H1 (cell line): ENCODE data around the gene R3HDML. TPM values are rescaled to one million over a fixed set of nuclear protein-coding genes. Genes with fewer than 3 reads are reported as not detected.

Experiments used
- TEAD4 ChIP-seq: IDR thresholded peaks from 2 replicates; pipeline ENCODE4 v1.6.1; 2012; ENCODE audit warnings: low read depth, low read length, inconsistent platforms, mixed read lengths
- polyA plus RNA-seq, 7 experiments: library from polyadenylated mRNA; depleted of rRNA in 3 of 7; stranded (reverse) in 5 of 7; unstranded in 2 of 7; fragments of >200 nt in 5 of 7; fragments of 200-250 nt in 2 of 7; gene quantifications; 1 replicate in 5 of 7; 2 replicates in 1 of 7; 4 replicates in 1 of 7; pipeline versions ENCODE4 v1.2.1 to v1.2.3, GENCODE V29; 2011 to 2013; ENCODE audit warnings: missing spikeins in 2 of 7, mixed read lengths in 2 of 7
- total RNA-seq: library from RNA; stranded (reverse); fragmentation: NEBNext Ultra II Directional; extraction: Animal tissue kit (Norgen Biotek cat#: 25700); gene quantifications from 2 replicates; pipeline ENCODE4 v1.2.1, GENCODE V29; 2021

Gene R3HDML
- total and polyA plus RNA-seq, 2 of the 8 experiments (the other 6 are each of a cell fraction or from before 2014, with no cell fraction given), result not detected

GRCh38 chr20:44343162-44343675 is 6.4 kb downstream of the R3HDML start (continued):
- TF ChIP-seq TEAD4, result no peak
